Neural cell (in vitro differentiated cells): Measurements from ENCODE around the gene AGTRAP. TPM values are rescaled to one million over a fixed set of nuclear protein-coding genes. Genes with fewer than 3 reads are reported as not detected.

Source experiments
- H2AFZ ChIP-seq: fragments of 200-600, 300-800 bp; sonication (generic), shearing (Covaris generic); 2 replicates; pipeline ENCODE4 v1.6.0; 2014; ENCODE audit warnings: low read depth, mild to moderate bottlenecking, antibody characterized with exemption, low read length, moderate library complexity
- H3F3A ChIP-seq: fragments of 200-600 bp; shearing (Covaris generic); 2 replicates; pipeline ENCODE4 v1.6.1; 2016; ENCODE audit warnings: mild to moderate bottlenecking, moderate library complexity, mixed read lengths, antibody characterized with exemption, low read length; ENCODE audit not compliant: insufficient read depth, poor library complexity, severe bottlenecking
- H3K27ac ChIP-seq: fragments of 200-600, 300-800 bp; sonication (generic), shearing (Covaris generic); 2 replicates; pipeline ENCODE4 v1.5.1; 2014; ENCODE audit warnings: mild to moderate bottlenecking, low read length, moderate library complexity
- H3K27me3 ChIP-seq: fragments of 300-800, 200-600 bp; sonication (generic), shearing (Covaris generic); 2 replicates; pipeline ENCODE4 v1.6.0; 2014; ENCODE audit warnings: mild to moderate bottlenecking, low read depth, low read length, moderate library complexity; ENCODE audit not compliant: insufficient read depth
- H3K36me3 ChIP-seq: fragments of 300-800, 200-600 bp; sonication (generic), shearing (Covaris generic); 2 replicates; pipeline ENCODE4 v1.5.1; 2014; ENCODE audit warnings: mild to moderate bottlenecking, antibody characterized with exemption, low read length, moderate library complexity; ENCODE audit not compliant: insufficient read depth
- H3K4me2 ChIP-seq: fragments of 300-800, 200-600 bp; sonication (generic), shearing (Covaris generic); 2 replicates; pipeline ENCODE4 v1.6.0; 2014; ENCODE audit warnings: mild to moderate bottlenecking, low read length
- H3K4me3 ChIP-seq: fragments of 300-800, 200-600 bp; sonication (generic), shearing (Covaris generic); 2 replicates; pipeline ENCODE4 v1.5.1; 2014; ENCODE audit warnings: mild to moderate bottlenecking, low read length, moderate library complexity
- H3K79me2 ChIP-seq: fragments of 200-600 bp; shearing (Covaris generic); replicated peaks from 2 replicates; pipeline ENCODE4 v1.6.0; 2014; ENCODE audit warnings: mild to moderate bottlenecking, low read length, moderate library complexity; ENCODE audit not compliant: insufficient read depth
- H3K9ac ChIP-seq: fragments of 300-800, 200-600 bp; sonication (generic), shearing (Covaris generic); 2 replicates; pipeline ENCODE4 v1.6.1; 2016; ENCODE audit warnings: mild to moderate bottlenecking, low read length, mixed read lengths
- H3K9me2 ChIP-seq: fragments of 200-600 bp; shearing (Covaris generic); 2 replicates; pipeline ENCODE4 v1.6.1; 2016; ENCODE audit warnings: mild to moderate bottlenecking, low read length, mixed read lengths; ENCODE audit not compliant: insufficient read depth
- H3K9me3 ChIP-seq: fragments of 200-600, 300-800 bp; sonication (generic), shearing (Covaris generic); 2 replicates; pipeline ENCODE4 v1.6.1; 2016; ENCODE audit warnings: mild to moderate bottlenecking, mixed run types, low read length, moderate library complexity, mixed read lengths
- H4K20me1 ChIP-seq: fragments of 200-600 bp; shearing (Covaris generic); 2 replicates; pipeline ENCODE4 v1.6.1; 2016; ENCODE audit warnings: mild to moderate bottlenecking, mixed run types; ENCODE audit not compliant: insufficient read depth
- EP300 ChIP-seq: fragments of 450-650 bp; conservative IDR thresholded peaks from 2 replicates; pipeline ENCODE4 v1.6.1; 2014; ENCODE audit warnings: antibody characterized with exemption, mild to moderate bottlenecking, moderate library complexity; ENCODE audit not compliant: poor library complexity, severe bottlenecking
- EZH2 ChIP-seq: fragments of 200-600, 300-800 bp; shearing (Covaris generic), sonication (generic); IDR thresholded peaks from 2 replicates; pipeline ENCODE4 v1.6.1; 2014; ENCODE audit warnings: antibody characterized with exemption, low read length, borderline replicate concordance, mild to moderate bottlenecking; ENCODE audit not compliant: insufficient read depth, poor library complexity, severe bottlenecking
- MXI1 ChIP-seq: fragments of 450-650 bp; conservative IDR thresholded peaks from 2 replicates; pipeline ENCODE4 v1.6.1; 2014; ENCODE audit warnings: antibody characterized with exemption, mild to moderate bottlenecking; ENCODE audit not compliant: poor library complexity, severe bottlenecking
- POLR2AphosphoS5 ChIP-seq: IDR thresholded peaks from 2 replicates; pipeline ENCODE4 v1.6.1; 2012
- RAD21 ChIP-seq: fragments of 450-650 bp; conservative IDR thresholded peaks from 2 replicates; pipeline ENCODE4 v1.6.1; 2014; ENCODE audit warnings: antibody characterized with exemption, mild to moderate bottlenecking, moderate library complexity
- SMC3 ChIP-seq: fragments of 450-650 bp; conservative IDR thresholded peaks from 2 replicates; pipeline ENCODE4 v1.6.1; 2014; ENCODE audit warnings: antibody characterized with exemption, mild to moderate bottlenecking, moderate library complexity; ENCODE audit not compliant: poor library complexity
- TAF1 ChIP-seq: IDR thresholded peaks from 2 replicates; pipeline ENCODE4 v1.6.1; 2012; ENCODE audit warnings: low read depth
- polyA plus RNA-seq: library from polyadenylated mRNA; depleted of rRNA; stranded (reverse); fragments of >200 nt; gene quantifications from 2 replicates; pipeline ENCODE4 v1.2.3, GENCODE V29; 2014
- TF ChIP-seq, protein P1 (sequence below): fragments of 450-650 bp; IDR thresholded peaks from 2 replicates; pipeline ENCODE4 v1.5.1; 2014; ENCODE audit warnings: antibody characterized with exemption, mild to moderate bottlenecking, moderate library complexity; ENCODE audit not compliant: poor library complexity, severe bottlenecking
- TF ChIP-seq, protein P2 (sequence below): IDR thresholded peaks from 2 replicates; pipeline ENCODE4 v1.6.1; 2012; ENCODE audit warnings: borderline replicate concordance

The AGTRAP gene
- polyA plus RNA-seq, 1 donor from 2014 or later, result 4.4 TPM

DNA sequence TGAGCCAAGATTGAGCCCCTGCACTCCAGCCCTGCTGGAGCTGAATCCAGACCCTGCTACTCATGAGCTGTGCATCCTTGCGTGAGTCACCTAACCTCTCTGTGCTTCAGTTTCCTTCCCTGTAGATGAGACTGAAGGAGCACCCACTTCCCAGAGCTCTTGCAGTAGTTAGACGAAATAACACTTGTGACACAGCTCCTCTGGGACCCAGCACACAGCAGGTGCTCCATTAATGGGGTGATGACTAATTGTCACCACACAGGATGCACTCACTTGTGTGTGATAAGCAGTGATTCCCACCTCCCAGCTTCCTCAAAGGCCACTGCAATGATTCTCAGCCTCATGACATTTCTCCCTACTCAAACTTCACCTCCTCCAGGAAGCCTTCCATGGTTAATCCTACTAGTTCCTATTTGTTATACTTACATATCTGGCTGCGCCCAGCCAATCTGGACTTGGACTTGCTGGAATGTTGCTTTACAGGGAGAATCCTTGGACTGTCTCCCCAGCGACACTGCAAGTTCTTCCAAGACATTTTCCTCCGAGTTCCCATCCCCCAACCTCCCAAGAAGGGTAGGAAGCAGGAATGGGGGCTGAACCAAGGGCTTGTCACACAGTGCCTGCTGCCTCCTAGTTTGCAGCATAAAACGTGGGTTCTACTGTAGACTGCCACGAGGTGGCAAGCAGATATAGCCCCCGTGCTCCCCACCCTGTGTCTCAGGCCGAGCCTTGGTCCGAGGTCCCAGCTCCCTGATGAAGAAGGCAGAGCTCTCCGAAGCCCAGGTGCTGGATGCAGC is 27.2 kb upstream of the AGTRAP start:
- no peak overlapping the region for H2AFZ ChIP-seq
- no peak for TF ChIP-seq EP300
- no peak overlapping the region for H3K4me2 ChIP-seq
- H3K9me3 ChIP-seq, result no peaks in the 10 kb centered on the region
- no peak overlapping the region for H3K9ac ChIP-seq
- H3K79me2 ChIP-seq, result no peaks in the 10 kb centered on the region
- no peaks in the 10 kb centered on the region for H3K9me2 ChIP-seq
- H3K36me3 ChIP-seq, result no peaks in the 10 kb centered on the region
- H3K27ac ChIP-seq, result no peak overlapping the region
- H4K20me1 ChIP-seq, result no peaks in the 10 kb centered on the region
- H3F3A ChIP-seq, result no peaks in the 10 kb centered on the region
- H3K4me3 ChIP-seq, result no peak overlapping the region
- H3K27me3 ChIP-seq, result no peaks in the 10 kb centered on the region

DNA sequence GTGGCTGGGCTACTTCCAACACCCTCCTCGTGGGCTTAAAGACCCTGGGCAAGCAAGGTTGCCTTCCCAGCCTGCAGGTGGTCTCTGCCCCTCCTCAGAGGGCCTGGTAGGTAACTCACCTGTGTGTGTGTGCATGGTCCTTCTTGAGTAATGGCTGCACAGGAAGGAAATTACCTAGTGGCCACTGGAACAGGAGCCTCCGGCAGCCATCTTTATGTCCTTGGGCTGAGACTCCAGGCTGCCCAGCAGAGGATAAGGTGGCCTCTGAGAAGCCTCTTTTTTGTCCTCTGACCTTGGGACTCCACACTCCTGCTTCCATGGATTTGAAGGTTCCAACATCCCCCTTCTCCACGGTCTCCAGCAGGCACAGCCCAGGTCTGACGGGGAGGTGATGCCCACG is 24.4 kb upstream of the AGTRAP start:
- Histone ChIP-seq H3K27ac (no peak overlapping the region), H3F3A (no peaks in the 10 kb centered on the region), H2AFZ (no peak overlapping the region), H3K4me3 (no peak overlapping the region), H3K9me3 (no peaks in the 10 kb centered on the region), H3K4me2 (no peak overlapping the region), H3K9me2 (no peaks in the 10 kb centered on the region), H3K36me3 (no peaks in the 10 kb centered on the region), H3K27me3 (no peaks in the 10 kb centered on the region), H3K9ac (no peak overlapping the region), H4K20me1 (no peaks in the 10 kb centered on the region), H3K79me2 (no peaks in the 10 kb centered on the region)
- TF ChIP-seq TAF1 (no peak), SMC3 (no peak), MXI1 (no peak), POLR2AphosphoS5 (no peak), EZH2 (no peak), EP300 (no peak), RAD21 (no peak)
- TF ChIP-seq, protein P1, sequence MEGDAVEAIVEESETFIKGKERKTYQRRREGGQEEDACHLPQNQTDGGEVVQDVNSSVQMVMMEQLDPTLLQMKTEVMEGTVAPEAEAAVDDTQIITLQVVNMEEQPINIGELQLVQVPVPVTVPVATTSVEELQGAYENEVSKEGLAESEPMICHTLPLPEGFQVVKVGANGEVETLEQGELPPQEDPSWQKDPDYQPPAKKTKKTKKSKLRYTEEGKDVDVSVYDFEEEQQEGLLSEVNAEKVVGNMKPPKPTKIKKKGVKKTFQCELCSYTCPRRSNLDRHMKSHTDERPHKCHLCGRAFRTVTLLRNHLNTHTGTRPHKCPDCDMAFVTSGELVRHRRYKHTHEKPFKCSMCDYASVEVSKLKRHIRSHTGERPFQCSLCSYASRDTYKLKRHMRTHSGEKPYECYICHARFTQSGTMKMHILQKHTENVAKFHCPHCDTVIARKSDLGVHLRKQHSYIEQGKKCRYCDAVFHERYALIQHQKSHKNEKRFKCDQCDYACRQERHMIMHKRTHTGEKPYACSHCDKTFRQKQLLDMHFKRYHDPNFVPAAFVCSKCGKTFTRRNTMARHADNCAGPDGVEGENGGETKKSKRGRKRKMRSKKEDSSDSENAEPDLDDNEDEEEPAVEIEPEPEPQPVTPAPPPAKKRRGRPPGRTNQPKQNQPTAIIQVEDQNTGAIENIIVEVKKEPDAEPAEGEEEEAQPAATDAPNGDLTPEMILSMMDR, result no peak
- TF ChIP-seq, protein P2, sequence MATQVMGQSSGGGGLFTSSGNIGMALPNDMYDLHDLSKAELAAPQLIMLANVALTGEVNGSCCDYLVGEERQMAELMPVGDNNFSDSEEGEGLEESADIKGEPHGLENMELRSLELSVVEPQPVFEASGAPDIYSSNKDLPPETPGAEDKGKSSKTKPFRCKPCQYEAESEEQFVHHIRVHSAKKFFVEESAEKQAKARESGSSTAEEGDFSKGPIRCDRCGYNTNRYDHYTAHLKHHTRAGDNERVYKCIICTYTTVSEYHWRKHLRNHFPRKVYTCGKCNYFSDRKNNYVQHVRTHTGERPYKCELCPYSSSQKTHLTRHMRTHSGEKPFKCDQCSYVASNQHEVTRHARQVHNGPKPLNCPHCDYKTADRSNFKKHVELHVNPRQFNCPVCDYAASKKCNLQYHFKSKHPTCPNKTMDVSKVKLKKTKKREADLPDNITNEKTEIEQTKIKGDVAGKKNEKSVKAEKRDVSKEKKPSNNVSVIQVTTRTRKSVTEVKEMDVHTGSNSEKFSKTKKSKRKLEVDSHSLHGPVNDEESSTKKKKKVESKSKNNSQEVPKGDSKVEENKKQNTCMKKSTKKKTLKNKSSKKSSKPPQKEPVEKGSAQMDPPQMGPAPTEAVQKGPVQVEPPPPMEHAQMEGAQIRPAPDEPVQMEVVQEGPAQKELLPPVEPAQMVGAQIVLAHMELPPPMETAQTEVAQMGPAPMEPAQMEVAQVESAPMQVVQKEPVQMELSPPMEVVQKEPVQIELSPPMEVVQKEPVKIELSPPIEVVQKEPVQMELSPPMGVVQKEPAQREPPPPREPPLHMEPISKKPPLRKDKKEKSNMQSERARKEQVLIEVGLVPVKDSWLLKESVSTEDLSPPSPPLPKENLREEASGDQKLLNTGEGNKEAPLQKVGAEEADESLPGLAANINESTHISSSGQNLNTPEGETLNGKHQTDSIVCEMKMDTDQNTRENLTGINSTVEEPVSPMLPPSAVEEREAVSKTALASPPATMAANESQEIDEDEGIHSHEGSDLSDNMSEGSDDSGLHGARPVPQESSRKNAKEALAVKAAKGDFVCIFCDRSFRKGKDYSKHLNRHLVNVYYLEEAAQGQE, result no peak
